Gastrocnemius medialis (tissue), 4 donors: ENCODE results near the gene PRKN.

Source experiments
- CTCF ChIP-seq, 5 experiments: fragments of 450-650 bp in 3 of 5; fragments of 200-600 bp in 2 of 5; sonication (generic) in 2 of 5; IDR thresholded peaks in 4 of 5; conservative IDR thresholded peaks in 1 of 5; 1 replicate in 4 of 5; 2 replicates in 1 of 5; pipeline ENCODE4 v1.5.1; 2016 to 2019; ENCODE audit warnings: antibody characterized with exemption in 5 of 5, mild to moderate bottlenecking in 3 of 5, moderate library complexity in 3 of 5
- POLR2A ChIP-seq, 2 donors: fragments of 450-650 bp; IDR thresholded peaks; one replicate each; pipeline ENCODE4 v1.6.1; 2017; ENCODE audit warnings: antibody characterized with exemption in 2 of 2, mild to moderate bottlenecking in 2 of 2, moderate library complexity in 2 of 2

GRCh38 chr6:161750686-161751085 is 976.9 kb downstream of the PRKN start:
- no peak for TF ChIP-seq CTCF (IDR thresholded peaks at IDR 0.05 in 4 of 5, conservative IDR thresholded peaks at IDR 0.05 in 1 of 5)
- no peak for TF ChIP-seq POLR2A (IDR thresholded peaks at IDR 0.05)
